Liver (tissue), 9 donors: Measurements from ENCODE around the gene ERGIC1. TPM values are rescaled to one million over a fixed set of nuclear protein-coding genes. Genes with fewer than 3 reads are reported as not detected.

ENCODE experiments used
- DNase-seq: peaks from one replicate; pipeline ENCODE4 v3.0.0-alpha.2; 2017; ENCODE audit warnings: low spot score
- H3K27ac ChIP-seq, 2 donors: one replicate each; pipeline ENCODE4 v1.7.0; 2013; ENCODE audit warnings: inconsistent platforms in 2 of 2, low read length in 2 of 2, control low read depth in 1 of 2, low read depth in 1 of 2, mild to moderate bottlenecking in 1 of 2
- H3K27me3 ChIP-seq, 4 donors: one replicate each; pipeline versions ENCODE4 v1.6.1 to v1.7.0; 2013; ENCODE audit warnings: low read length in 3 of 4, inconsistent platforms in 1 of 4, mild to moderate bottlenecking in 1 of 4, moderate library complexity in 1 of 4; ENCODE audit not compliant: control insufficient read depth in 4 of 4, insufficient read depth in 4 of 4
- H3K36me3 ChIP-seq, 4 donors: one replicate each; pipeline versions ENCODE4 v1.6.1 to v1.7.0; 2013; ENCODE audit warnings: low read length in 3 of 4, mild to moderate bottlenecking in 3 of 4, low read depth in 1 of 4, moderate library complexity in 1 of 4; ENCODE audit not compliant: control insufficient read depth in 4 of 4, insufficient read depth in 3 of 4
- H3K4me1 ChIP-seq, 4 donors: one replicate each; pipeline versions ENCODE4 v1.6.1 to v1.7.0; 2013; ENCODE audit warnings: low read length in 3 of 4, mild to moderate bottlenecking in 3 of 4, moderate library complexity in 1 of 4; ENCODE audit not compliant: control insufficient read depth in 4 of 4, insufficient read depth in 4 of 4
- H3K4me3 ChIP-seq, 3 donors: one replicate each; pipeline versions ENCODE4 v1.6.1 to v1.7.0; 2013; ENCODE audit warnings: low read length in 3 of 3, control low read depth in 1 of 3, low read depth in 1 of 3, mild to moderate bottlenecking in 1 of 3
- H3K9ac ChIP-seq, 2 donors: one replicate each; pipeline ENCODE4 v1.7.0; 2013; ENCODE audit warnings: low read length in 2 of 2, mild to moderate bottlenecking in 2 of 2, moderate library complexity in 2 of 2, control low read depth in 1 of 2, low read depth in 1 of 2
- H3K9me3 ChIP-seq, 4 donors: one replicate each; pipeline versions ENCODE4 v1.6.1 to v1.7.0; 2013; ENCODE audit warnings: low read length in 3 of 4; ENCODE audit not compliant: control insufficient read depth in 4 of 4
- EGR1 ChIP-seq, 2 donors: IDR thresholded peaks; 2 replicates each; pipeline ENCODE4 v1.6.1; 2016 to 2018; ENCODE audit warnings: antibody characterized with exemption in 2 of 2, low read depth in 2 of 2
- FOXA1 ChIP-seq: IDR thresholded peaks from 2 replicates; pipeline ENCODE4 v1.6.1; 2016; ENCODE audit warnings: antibody characterized with exemption
- GABPA ChIP-seq, 2 donors: IDR thresholded peaks in 1 of 2; conservative IDR thresholded peaks in 1 of 2; 2 replicates each; pipeline ENCODE4 v1.6.1; 2016; ENCODE audit warnings: antibody characterized with exemption in 2 of 2, mild to moderate bottlenecking in 1 of 2, moderate library complexity in 1 of 2
- HNF4A ChIP-seq, 2 donors: conservative IDR thresholded peaks; 2 replicates each; pipeline ENCODE4 v1.6.1; 2016; ENCODE audit warnings: antibody characterized with exemption in 2 of 2, mild to moderate bottlenecking in 2 of 2
- JUND ChIP-seq, 2 donors: IDR thresholded peaks; 2 replicates each; pipeline ENCODE4 v1.6.1; 2016; ENCODE audit warnings: antibody characterized with exemption in 2 of 2
- NR2F2 ChIP-seq: IDR thresholded peaks from 2 replicates; pipeline ENCODE4 v1.6.1; 2016; ENCODE audit warnings: antibody characterized with exemption
- RAD21 ChIP-seq, 2 donors: IDR thresholded peaks; 2 replicates each; pipeline ENCODE4 v1.6.1; 2016; ENCODE audit warnings: antibody characterized with exemption in 2 of 2, mild to moderate bottlenecking in 2 of 2
- RXRA ChIP-seq, 2 donors: IDR thresholded peaks; 2 replicates each; pipeline ENCODE4 v1.6.1; 2017 to 2018; ENCODE audit warnings: antibody characterized with exemption in 2 of 2, mild to moderate bottlenecking in 1 of 2
- SP1 ChIP-seq: IDR thresholded peaks from 2 replicates; pipeline ENCODE4 v1.6.1; 2018; ENCODE audit warnings: antibody characterized with exemption, mild to moderate bottlenecking
- TAF1 ChIP-seq: conservative IDR thresholded peaks from 2 replicates; pipeline ENCODE4 v1.6.1; 2016; ENCODE audit warnings: antibody characterized with exemption, mild to moderate bottlenecking
- YY1 ChIP-seq: IDR thresholded peaks from 2 replicates; pipeline ENCODE4 v1.6.1; 2016; ENCODE audit warnings: antibody characterized with exemption, mild to moderate bottlenecking
- WGBS: extraction: QIAGEN DNeasy Blood & Tissue Kit; methylation state at CpG from one replicate; pipeline ENCODE4 v1.1.7; 2013; 5-methylcytosine and 5-hydroxymethylcytosine counted together
- polyA plus RNA-seq, 2 donors: library from polyadenylated mRNA; stranded (reverse) in 1 of 2; unstranded in 1 of 2; fragments of 200-250 nt in 1 of 2; fragments of >200 nt in 1 of 2; fragmentation: Nextera tagmentation in 1 of 2; extraction: Ambion mirVana in 1 of 2; gene quantifications; one replicate each; pipeline versions ENCODE4 v1.2.1 to v1.2.3, GENCODE V29; 2013 to 2015
- total RNA-seq, 2 donors: library from RNA; depleted of rRNA; stranded (reverse); fragments of >200 nt; gene quantifications; one replicate each; pipeline ENCODE4 v1.2.3, GENCODE V29; 2014
- TF ChIP-seq, protein P1 (sequence below): IDR thresholded peaks from 2 replicates; pipeline ENCODE4 v1.6.1; 2016; ENCODE audit warnings: antibody characterized with exemption
- TF ChIP-seq, protein P2 (sequence below): IDR thresholded peaks from 2 replicates; pipeline ENCODE4 v1.6.1; 2016; ENCODE audit warnings: antibody characterized with exemption, mild to moderate bottlenecking
- TF ChIP-seq, protein P3 (sequence below): IDR thresholded peaks from 2 replicates; pipeline ENCODE4 v1.6.1; 2016; ENCODE audit warnings: antibody characterized with exemption
- donor health status: healthy.
- donor health status: healthy.
- donor health status: healthy.
- donor health status: healthy.
- donor health status: healthy.

The ERGIC1 gene
- total and polyA plus RNA-seq, 4 donors = 45.4 to 155 (median 101) TPM

DNA sequence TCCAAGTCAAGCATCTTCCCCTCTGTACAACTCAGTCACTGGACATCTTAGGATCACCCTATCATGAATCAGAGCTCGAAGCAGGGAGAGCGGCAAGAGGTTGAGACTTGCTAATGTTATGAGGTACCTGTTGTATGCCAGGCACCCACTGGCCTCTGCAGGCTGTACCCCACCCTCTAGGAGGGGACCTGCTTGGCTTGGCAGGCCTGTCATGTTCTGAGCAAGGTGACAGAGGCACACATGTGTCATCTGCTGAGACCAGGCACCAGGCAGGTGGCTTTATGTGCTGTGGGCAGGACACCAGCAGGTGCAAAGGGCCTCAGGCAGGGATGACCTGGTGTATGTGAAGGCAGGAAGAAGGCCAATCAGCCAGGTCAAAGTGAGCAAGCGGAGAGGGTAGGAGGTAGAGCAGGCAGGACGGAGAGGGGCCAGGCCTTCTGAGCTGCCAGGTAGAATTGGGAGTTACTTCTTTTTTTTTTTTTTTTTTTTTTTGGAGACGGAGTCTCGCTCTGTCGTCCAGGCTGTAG, 64.9 kb downstream of the ERGIC1 start:
- Histone ChIP-seq H3K9me3 (no peaks in the 10 kb centered on the region), H3K36me3 (peaks cover 0 to 2% (median 0%) of the 10 kb centered on the region in 4 donors), H3K4me3 (no peak overlapping the region), H3K4me1 (peaks cover 35 to 83% (median 65%) of the 10 kb centered on the region in 4 donors), H3K27me3 (no peaks in the 10 kb centered on the region), H3K27ac (peak overlapping the region; percentile 87 to 96), H3K9ac (peak overlapping the region in 1 of 2 donors; percentile 40)
- 91% methylated on average over 7 of the region's 7 CpGs for WGBS
- DNase-seq = no peak
- TF ChIP-seq FOXA1 (no peak), EGR1 (IDR thresholded peaks at IDR 0.05; ENCODE audit: low read depth in 2 of 2) (no peak), GABPA (IDR thresholded peaks at IDR 0.05 in 1 of 2, conservative IDR thresholded peaks at IDR 0.05 in 1 of 2) (no peak), SP1 (no peak), RXRA (IDR thresholded peaks at IDR 0.05) (peak in 1 of 2 donors; percentile 28), JUND (IDR thresholded peaks at IDR 0.05) (no peak), YY1 (no peak), NR2F2 (no peak), RAD21 (IDR thresholded peaks at IDR 0.05) (no peak), HNF4A (conservative IDR thresholded peaks at IDR 0.05) (peak in 1 of 2 donors; percentile 38)
- TF ChIP-seq, protein P1, sequence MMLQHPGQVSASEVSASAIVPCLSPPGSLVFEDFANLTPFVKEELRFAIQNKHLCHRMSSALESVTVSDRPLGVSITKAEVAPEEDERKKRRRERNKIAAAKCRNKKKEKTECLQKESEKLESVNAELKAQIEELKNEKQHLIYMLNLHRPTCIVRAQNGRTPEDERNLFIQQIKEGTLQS = no peak

DNA sequence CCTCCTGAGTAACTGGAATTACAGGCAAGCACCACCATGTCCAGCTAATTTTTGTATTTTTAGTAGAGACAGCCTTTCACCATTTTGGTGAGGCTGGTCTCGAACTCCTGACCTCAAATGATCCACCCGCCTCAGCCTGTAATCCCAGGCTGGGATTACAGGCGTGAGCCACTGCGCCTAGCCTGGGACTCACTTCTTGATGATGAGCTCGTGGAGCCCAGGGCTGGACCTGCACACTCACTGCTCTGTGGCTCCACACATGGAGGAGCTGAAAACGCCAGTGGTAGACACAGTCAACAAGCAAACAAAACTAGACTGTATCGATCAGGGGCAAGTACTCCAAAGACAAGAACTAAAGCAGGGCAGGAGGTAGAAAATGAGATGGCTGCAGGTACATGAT, 65.4 kb downstream of the ERGIC1 start:
- DNase-seq = no peak
- Histone ChIP-seq H3K4me3 (no peak overlapping the region), H3K27ac (peak overlapping the region; percentile 87 to 96), H3K9me3 (no peaks in the 10 kb centered on the region), H3K9ac (no peak overlapping the region), H3K36me3 (peaks cover 0 to 2% (median 0%) of the 10 kb centered on the region in 4 donors), H3K4me1 (peaks cover 33 to 86% (median 67%) of the 10 kb centered on the region in 4 donors), H3K27me3 (no peaks in the 10 kb centered on the region)
- 74% methylated on average over 7 of the region's 7 CpGs for WGBS
- peak in 1 of 2 donors; percentile 11 for TF ChIP-seq HNF4A (conservative IDR thresholded peaks at IDR 0.05)
- TF ChIP-seq, protein P2, sequence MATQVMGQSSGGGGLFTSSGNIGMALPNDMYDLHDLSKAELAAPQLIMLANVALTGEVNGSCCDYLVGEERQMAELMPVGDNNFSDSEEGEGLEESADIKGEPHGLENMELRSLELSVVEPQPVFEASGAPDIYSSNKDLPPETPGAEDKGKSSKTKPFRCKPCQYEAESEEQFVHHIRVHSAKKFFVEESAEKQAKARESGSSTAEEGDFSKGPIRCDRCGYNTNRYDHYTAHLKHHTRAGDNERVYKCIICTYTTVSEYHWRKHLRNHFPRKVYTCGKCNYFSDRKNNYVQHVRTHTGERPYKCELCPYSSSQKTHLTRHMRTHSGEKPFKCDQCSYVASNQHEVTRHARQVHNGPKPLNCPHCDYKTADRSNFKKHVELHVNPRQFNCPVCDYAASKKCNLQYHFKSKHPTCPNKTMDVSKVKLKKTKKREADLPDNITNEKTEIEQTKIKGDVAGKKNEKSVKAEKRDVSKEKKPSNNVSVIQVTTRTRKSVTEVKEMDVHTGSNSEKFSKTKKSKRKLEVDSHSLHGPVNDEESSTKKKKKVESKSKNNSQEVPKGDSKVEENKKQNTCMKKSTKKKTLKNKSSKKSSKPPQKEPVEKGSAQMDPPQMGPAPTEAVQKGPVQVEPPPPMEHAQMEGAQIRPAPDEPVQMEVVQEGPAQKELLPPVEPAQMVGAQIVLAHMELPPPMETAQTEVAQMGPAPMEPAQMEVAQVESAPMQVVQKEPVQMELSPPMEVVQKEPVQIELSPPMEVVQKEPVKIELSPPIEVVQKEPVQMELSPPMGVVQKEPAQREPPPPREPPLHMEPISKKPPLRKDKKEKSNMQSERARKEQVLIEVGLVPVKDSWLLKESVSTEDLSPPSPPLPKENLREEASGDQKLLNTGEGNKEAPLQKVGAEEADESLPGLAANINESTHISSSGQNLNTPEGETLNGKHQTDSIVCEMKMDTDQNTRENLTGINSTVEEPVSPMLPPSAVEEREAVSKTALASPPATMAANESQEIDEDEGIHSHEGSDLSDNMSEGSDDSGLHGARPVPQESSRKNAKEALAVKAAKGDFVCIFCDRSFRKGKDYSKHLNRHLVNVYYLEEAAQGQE = no peak
- TF ChIP-seq TAF1 = no peak
- TF ChIP-seq EGR1 (IDR thresholded peaks at IDR 0.05; ENCODE audit: low read depth in 2 of 2) = no peak
- peak in 1 of 2 donors; percentile 23 for TF ChIP-seq RAD21 (IDR thresholded peaks at IDR 0.05)

DNA sequence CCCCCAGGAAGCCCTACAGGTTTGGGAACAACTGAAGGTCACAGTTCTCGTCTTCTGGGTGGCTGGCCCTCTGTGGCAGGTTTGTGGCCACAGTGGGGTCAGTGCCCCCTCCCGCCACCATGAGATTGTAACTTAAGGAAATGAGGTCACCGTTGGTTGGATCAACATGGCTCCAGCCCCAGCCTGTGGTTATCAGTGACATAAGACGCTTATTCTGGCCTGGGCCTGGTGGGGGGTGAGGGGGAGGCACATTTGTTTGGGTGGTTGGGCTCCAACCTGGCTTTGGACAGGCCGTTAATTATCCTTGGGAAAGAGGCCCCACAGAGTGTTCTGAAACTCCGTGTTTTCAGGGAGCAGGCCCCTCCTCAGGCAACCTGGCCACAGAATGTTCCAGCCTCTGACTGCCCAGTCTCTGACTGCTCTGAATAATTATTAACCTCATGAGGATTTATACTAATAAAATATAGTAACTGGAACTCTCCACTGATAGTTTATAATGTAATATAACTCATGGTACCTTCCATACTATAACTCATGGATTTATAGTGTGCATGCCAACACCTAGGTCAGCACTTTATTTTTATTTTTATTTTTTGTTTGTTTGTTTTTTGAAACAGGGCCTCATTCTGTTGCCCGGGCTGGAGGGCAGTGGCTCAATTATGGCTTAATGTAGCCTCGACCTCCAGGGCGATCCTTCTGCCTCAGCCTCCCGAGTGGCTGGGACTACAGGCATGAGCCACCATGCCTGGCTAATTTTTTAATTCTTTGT, 67.1 kb downstream of the ERGIC1 start:
- WGBS = 44% methylated on average over 10 of the region's 10 CpGs
- TF ChIP-seq, protein P3, sequence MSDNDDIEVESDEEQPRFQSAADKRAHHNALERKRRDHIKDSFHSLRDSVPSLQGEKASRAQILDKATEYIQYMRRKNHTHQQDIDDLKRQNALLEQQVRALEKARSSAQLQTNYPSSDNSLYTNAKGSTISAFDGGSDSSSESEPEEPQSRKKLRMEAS = peak; percentile 77
- TF ChIP-seq NR2F2 = peak; percentile 36
- TF ChIP-seq YY1 = peak; percentile 42
- TF ChIP-seq HNF4A (conservative IDR thresholded peaks at IDR 0.05) = peak in 1 of 2 donors; percentile 23
- TF ChIP-seq SP1 = peak; percentile 68
- TF ChIP-seq RXRA (IDR thresholded peaks at IDR 0.05) = peak; percentile 67 to 68
- TF ChIP-seq GABPA (IDR thresholded peaks at IDR 0.05 in 1 of 2, conservative IDR thresholded peaks at IDR 0.05 in 1 of 2) = no peak
- no peak for TF ChIP-seq FOXA1
- TF ChIP-seq, protein P2 = peak; percentile 28
- peak in 1 of 2 donors; percentile 67 for TF ChIP-seq JUND (IDR thresholded peaks at IDR 0.05)
- no peak for TF ChIP-seq TAF1
- TF ChIP-seq RAD21 (IDR thresholded peaks at IDR 0.05) = peak in 1 of 2 donors; percentile 50
- DNase-seq = no peak
- Histone ChIP-seq H3K4me1 (peaks cover 30 to 84% (median 63%) of the 10 kb centered on the region in 4 donors), H3K4me3 (no peak overlapping the region), H3K9ac (peak overlapping the region; percentile 29 to 50), H3K36me3 (peaks cover 0 to 2% (median 0%) of the 10 kb centered on the region in 4 donors), H3K27me3 (no peaks in the 10 kb centered on the region), H3K27ac (peak overlapping the region; percentile 87 to 96), H3K9me3 (no peaks in the 10 kb centered on the region)
